OCI-LY1 (cell line): ENCODE results near the gene AKIRIN2.
"Not testable (repeated sequence)": the region's sequence is repeated elsewhere in the genome, so short reads cannot be mapped to it uniquely, and the experiment has no call there.

Experiments used
- H2AFZ ChIP-seq: fragments of 200-600 bp; sonication (generic), shearing (Covaris generic); 2 replicates; pipeline ENCODE4 v1.6.0; 2014; ENCODE audit warnings: antibody characterized with exemption, mild to moderate bottlenecking, low read length
- H3F3A ChIP-seq: fragments of 200-600 bp; sonication (generic), shearing (Covaris generic); 2 replicates; pipeline ENCODE4 v1.6.0; 2014; ENCODE audit warnings: mild to moderate bottlenecking, antibody characterized with exemption, low read length, moderate library complexity; ENCODE audit not compliant: insufficient read depth
- H3K27ac ChIP-seq: fragments of 200-600 bp; sonication (generic); 2 replicates; pipeline ENCODE4 v1.5.1; 2014; ENCODE audit warnings: low read length, mixed run types, mild to moderate bottlenecking, low read depth; ENCODE audit not compliant: poor library complexity, severe bottlenecking
- H3K27me3 ChIP-seq: fragments of 200-600 bp; sonication (generic); 2 replicates; pipeline ENCODE4 v1.6.0; 2014; ENCODE audit warnings: antibody characterized with exemption, mild to moderate bottlenecking, low read length, moderate library complexity; ENCODE audit not compliant: insufficient read depth
- H3K36me3 ChIP-seq: fragments of 200-600 bp; sonication (generic); 2 replicates; pipeline ENCODE4 v1.6.1; 2014; ENCODE audit warnings: mild to moderate bottlenecking, antibody characterized with exemption, low read length, moderate library complexity, mixed read lengths; ENCODE audit not compliant: insufficient read depth
- H3K4me1 ChIP-seq: fragments of 200-600 bp; sonication (generic); 2 replicates; pipeline ENCODE4 v1.5.1; 2014; ENCODE audit warnings: mild to moderate bottlenecking, low read length, moderate library complexity; ENCODE audit not compliant: insufficient read depth, severe bottlenecking
- H3K4me2 ChIP-seq: fragments of 200-600 bp; sonication (generic), shearing (Covaris generic); 2 replicates; pipeline ENCODE4 v1.6.1; 2014; ENCODE audit warnings: low read length
- H3K4me3 ChIP-seq: fragments of 200-600 bp; sonication (generic); 2 replicates; pipeline ENCODE4 v1.5.1; 2014; ENCODE audit warnings: low read length, low read depth, mild to moderate bottlenecking, mixed read lengths; ENCODE audit not compliant: poor library complexity, severe bottlenecking
- H3K79me2 ChIP-seq: fragments of 200-600 bp; shearing (Covaris generic); 2 replicates; pipeline ENCODE4 v1.6.1; 2016; ENCODE audit warnings: mixed run types, low read length, mixed read lengths; ENCODE audit not compliant: insufficient read depth
- H3K9ac ChIP-seq: fragments of 200-600 bp; sonication (generic), shearing (Covaris generic); 2 replicates; pipeline ENCODE4 v1.6.1; 2014; ENCODE audit warnings: mild to moderate bottlenecking, low read length, mixed read lengths
- H3K9me2 ChIP-seq: fragments of 200-600 bp; sonication (generic), shearing (Covaris generic); 2 replicates; pipeline ENCODE4 v1.6.1; 2014; ENCODE audit warnings: low read depth, mild to moderate bottlenecking, low read length, mixed read lengths
- H3K9me3 ChIP-seq: fragments of 200-600 bp; shearing (Covaris generic); 2 replicates; pipeline ENCODE4 v1.6.1; 2014; ENCODE audit warnings: low read length, mixed read lengths
- H4K20me1 ChIP-seq: fragments of 200-600 bp; sonication (generic), shearing (Covaris generic); 2 replicates; pipeline ENCODE4 v1.6.0; 2016; ENCODE audit warnings: mild to moderate bottlenecking, low read length; ENCODE audit not compliant: insufficient read depth
- CTCF ChIP-seq: fragments of 200-600 bp; sonication (generic), shearing (Covaris generic); IDR thresholded peaks from 2 replicates; pipeline ENCODE4 v1.5.1; 2017; ENCODE audit warnings: mild to moderate bottlenecking, antibody characterized with exemption, low read length, moderate library complexity, mixed read lengths
- EZH2 ChIP-seq: fragments of 200-600 bp; sonication (generic), shearing (Covaris generic); IDR thresholded peaks from 2 replicates; pipeline ENCODE4 v1.8.0; 2017; ENCODE audit warnings: borderline replicate concordance, mixed run types, mild to moderate bottlenecking, antibody characterized with exemption, low read length, moderate library complexity, mixed read lengths

AKIRIN2 gene

GRCh38 chr6:87708581-87709427 is 6.8 kb upstream of the AKIRIN2 start:
- not testable (repeated sequence) for H3K4me2 ChIP-seq, H4K20me1 ChIP-seq, H2AFZ ChIP-seq, H3K27me3 ChIP-seq, H3K36me3 ChIP-seq, H3F3A ChIP-seq, H3K9me3 ChIP-seq, H3K9me2 ChIP-seq, H3K27ac ChIP-seq, H3K4me3 ChIP-seq, H3K9ac ChIP-seq, H3K79me2 ChIP-seq
- peaks cover 14% of the 10 kb centered on the region for H3K4me1 ChIP-seq

GRCh38 chr6:87706187-87706966 is 4.3 kb upstream of the AKIRIN2 start:
- peaks cover 21% of the 10 kb centered on the region for H3K4me1 ChIP-seq
- TF ChIP-seq EZH2: no peak
- TF ChIP-seq CTCF: no peak
- peaks cover 4% of the 10 kb centered on the region for H3K79me2 ChIP-seq
- no peaks in the 10 kb centered on the region for H3K27me3 ChIP-seq
- no peak overlapping the region for H3K27ac ChIP-seq
- H3K36me3 ChIP-seq: no peaks in the 10 kb centered on the region
- H4K20me1 ChIP-seq: no peaks in the 10 kb centered on the region
- no peaks in the 10 kb centered on the region for H3K9me2 ChIP-seq
- H3K9ac ChIP-seq: no peak overlapping the region
- no peaks in the 10 kb centered on the region for H3F3A ChIP-seq
- H3K4me3 ChIP-seq: no peak overlapping the region
- no peaks in the 10 kb centered on the region for H3K9me3 ChIP-seq
- H3K4me2 ChIP-seq: no peak overlapping the region
- H2AFZ ChIP-seq: no peak overlapping the region; the same call in 1 of the 2 replicates

- H3K27ac ChIP-seq: peak overlapping the region; percentile 49
- peak overlapping the region; percentile 76; the same call in 1 of the 2 replicates for H2AFZ ChIP-seq
- no peak overlapping the region for H3K9ac ChIP-seq
- no peak for TF ChIP-seq CTCF
- no peak for TF ChIP-seq EZH2
- no peak overlapping the region for H3K4me3 ChIP-seq
- H3K79me2 ChIP-seq: peaks cover 16% of the 10 kb centered on the region
- H4K20me1 ChIP-seq: no peaks in the 10 kb centered on the region
- H3K9me2 ChIP-seq: no peaks in the 10 kb centered on the region
- peaks cover 21% of the 10 kb centered on the region for H3K4me1 ChIP-seq
- peak overlapping the region; percentile 12; the same call in 1 of the 2 replicates for H3K4me2 ChIP-seq
- H3K9me3 ChIP-seq: no peaks in the 10 kb centered on the region
- no peaks in the 10 kb centered on the region for H3K27me3 ChIP-seq
- no peaks in the 10 kb centered on the region for H3F3A ChIP-seq
- peaks cover 10% of the 10 kb centered on the region; the same call in 1 of the 2 replicates for H3K36me3 ChIP-seq
Observed at GRCh38 chr6:87705070-87705691, 3.1 kb upstream of the AKIRIN2 start.

GRCh38 chr6:87703039-87703438 is 1.0 kb upstream of the AKIRIN2 start:
- H2AFZ ChIP-seq, H3K9me3 ChIP-seq, H3K27me3 ChIP-seq, H4K20me1 ChIP-seq, H3K9me2 ChIP-seq, H3F3A ChIP-seq: not testable (repeated sequence)
- peaks cover 27% of the 10 kb centered on the region for H3K36me3 ChIP-seq
- H3K4me1 ChIP-seq: peaks cover 41% of the 10 kb centered on the region
- peak overlapping the region; percentile 89 for H3K27ac ChIP-seq
- H3K79me2 ChIP-seq: peaks cover 37% of the 10 kb centered on the region
- H3K4me3 ChIP-seq: peak overlapping the region; percentile 97
- peak overlapping the region; percentile 91 for H3K4me2 ChIP-seq
- H3K9ac ChIP-seq: peak overlapping the region; percentile 72
